ENCODE data around the gene DHRS13.
"Not testable (repeated sequence)": the region's sequence is repeated elsewhere in the genome, so short reads cannot be mapped to it uniquely, and the experiment has no call there.

DHRS13 gene

DNA sequence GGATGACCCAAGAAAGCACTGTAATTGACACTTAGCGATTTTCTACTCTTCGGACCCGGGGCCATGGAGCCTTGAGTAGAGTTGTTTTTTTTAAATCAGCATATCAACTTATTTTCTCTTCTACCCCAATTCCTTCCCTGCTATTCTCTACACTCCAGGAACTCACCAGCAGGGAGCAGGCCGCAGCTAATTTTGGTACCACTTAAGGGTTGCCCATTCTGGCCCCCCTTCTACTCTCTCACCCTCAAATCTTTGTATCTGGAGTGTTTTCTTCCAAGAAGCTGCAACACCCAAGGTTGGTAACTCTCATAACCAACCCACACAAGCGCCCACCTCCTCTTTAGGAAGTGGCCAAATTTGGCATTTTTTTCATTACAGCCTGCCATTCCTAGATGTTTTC is 53.6 kb downstream of the DHRS13 start:
- no peak for DNase-seq (ENCODE audit: low read depth, low spot score)
- ChIA-PET CTCF (interaction anchor here (0.8 to 2.0 kb wide), 9 partner anchors 9 to 268 kb away, joined by 3 to 7 read pairs (median 3); no protein-coding TSS in a partner anchor), POLR2A (no interaction called here)
- H3K4me3 ChIP-seq (ENCODE audit: low read depth, low read length) = no peak overlapping the region
- TF ChIP-seq, protein P1, sequence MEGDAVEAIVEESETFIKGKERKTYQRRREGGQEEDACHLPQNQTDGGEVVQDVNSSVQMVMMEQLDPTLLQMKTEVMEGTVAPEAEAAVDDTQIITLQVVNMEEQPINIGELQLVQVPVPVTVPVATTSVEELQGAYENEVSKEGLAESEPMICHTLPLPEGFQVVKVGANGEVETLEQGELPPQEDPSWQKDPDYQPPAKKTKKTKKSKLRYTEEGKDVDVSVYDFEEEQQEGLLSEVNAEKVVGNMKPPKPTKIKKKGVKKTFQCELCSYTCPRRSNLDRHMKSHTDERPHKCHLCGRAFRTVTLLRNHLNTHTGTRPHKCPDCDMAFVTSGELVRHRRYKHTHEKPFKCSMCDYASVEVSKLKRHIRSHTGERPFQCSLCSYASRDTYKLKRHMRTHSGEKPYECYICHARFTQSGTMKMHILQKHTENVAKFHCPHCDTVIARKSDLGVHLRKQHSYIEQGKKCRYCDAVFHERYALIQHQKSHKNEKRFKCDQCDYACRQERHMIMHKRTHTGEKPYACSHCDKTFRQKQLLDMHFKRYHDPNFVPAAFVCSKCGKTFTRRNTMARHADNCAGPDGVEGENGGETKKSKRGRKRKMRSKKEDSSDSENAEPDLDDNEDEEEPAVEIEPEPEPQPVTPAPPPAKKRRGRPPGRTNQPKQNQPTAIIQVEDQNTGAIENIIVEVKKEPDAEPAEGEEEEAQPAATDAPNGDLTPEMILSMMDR (IDR thresholded peaks at IDR 0.05; ENCODE audit: insufficient read depth, low read length, missing control alignments) = no peak

DNA sequence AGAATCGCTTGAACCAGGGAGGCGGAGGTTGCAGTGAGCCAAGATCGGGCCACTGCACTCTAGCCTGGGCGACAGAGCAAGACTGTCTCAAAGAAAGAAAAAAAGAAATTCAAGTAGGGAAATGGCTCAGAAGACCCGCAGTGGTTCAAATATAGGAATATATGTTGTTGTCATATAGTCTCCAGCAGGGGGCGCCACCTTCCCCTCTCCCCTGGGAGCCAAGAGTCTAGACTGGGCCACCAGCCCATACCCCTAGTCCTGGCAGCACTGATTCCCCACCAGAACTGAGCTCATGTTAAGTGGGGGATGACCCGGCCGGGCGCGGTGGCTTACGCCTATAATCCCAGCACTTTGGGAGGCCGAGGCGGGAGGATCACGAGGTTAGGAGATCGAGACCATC is 54.2 kb downstream of the DHRS13 start:
- H3K4me3 ChIP-seq (ENCODE audit: low read depth, low read length); POLR2A ChIA-PET; DNase-seq (ENCODE audit: low read depth, low spot score): not testable (repeated sequence)
- CTCF ChIA-PET = interaction anchor here (0.8 to 2.0 kb wide), 6 partner anchors 9 to 268 kb away, joined by 3 to 7 read pairs (median 4); no protein-coding TSS in a partner anchor
